Spinal cord (tissue), 10 donors: ENCODE data around the gene GUCA2A. TPM values are rescaled to one million over a fixed set of nuclear protein-coding genes. Genes with fewer than 3 reads are reported as not detected.

Source experiments
- DNase-seq, 6 donors: peaks; one replicate each; pipeline versions ENCODE4 v3.0.0 to v3.0.0-alpha.2; 2013 to 2015; ENCODE audit warnings: low spot score in 6 of 6, low read depth in 4 of 6
- H3K27ac ChIP-seq: one replicate; pipeline ENCODE4 v1.5.1; 2013; ENCODE audit warnings: low read depth, low read length, control low read depth
- H3K27me3 ChIP-seq: one replicate; pipeline ENCODE4 v1.6.1; 2013; ENCODE audit warnings: low read length; ENCODE audit not compliant: control insufficient read depth, insufficient read depth
- H3K36me3 ChIP-seq: one replicate; pipeline ENCODE4 v1.6.1; 2013; ENCODE audit warnings: low read length; ENCODE audit not compliant: control insufficient read depth, insufficient read depth
- H3K4me1 ChIP-seq: one replicate; pipeline ENCODE4 v1.6.1; 2013; ENCODE audit warnings: low read length; ENCODE audit not compliant: control insufficient read depth, insufficient read depth
- H3K4me3 ChIP-seq: one replicate; pipeline ENCODE4 v1.5.1; 2013; ENCODE audit warnings: low read depth, low read length, control low read depth
- H3K9me3 ChIP-seq: one replicate; pipeline ENCODE4 v1.6.1; 2013; ENCODE audit warnings: low read length; ENCODE audit not compliant: control insufficient read depth, insufficient read depth
- WGBS: methylation state at CpG from one replicate; pipeline ENCODE4 v1.1.5; 2013; ENCODE audit warnings: missing lambda C conversion rate; ENCODE audit not compliant: insufficient coverage; 5-methylcytosine and 5-hydroxymethylcytosine counted together
- polyA plus RNA-seq, 2 donors: library from polyadenylated mRNA; unstranded; fragments of 120-200 nt; gene quantifications; one replicate each; pipeline ENCODE4 v1.2.1, GENCODE V29; 2013; ENCODE audit not compliant: insufficient read length in 2 of 2
- total RNA-seq, 2 donors: library from RNA; depleted of rRNA in 1 of 2; stranded (reverse); fragments of 120-200 nt in 1 of 2; fragments of >200 nt in 1 of 2; gene quantifications; one replicate each; pipeline versions ENCODE4 v1.2.3 to v1.2.4, GENCODE V29; 2013 to 2014
- donor health status: healthy.

Gene GUCA2A
- total and polyA plus RNA-seq, 4 donors: not detected

GRCh38 chr1:42158189-42158588, 6.4 kb downstream of the GUCA2A start:
- H3K4me1 ChIP-seq: no peaks in the 10 kb centered on the region
- H3K4me3 ChIP-seq: no peak overlapping the region

GRCh38 chr1:42157667-42158066, 6.9 kb downstream of the GUCA2A start:
- WGBS: 64% methylated on average over 7 of the region's 7 CpGs
- Histone ChIP-seq H3K4me3 (no peak overlapping the region), H3K27me3 (no peaks in the 10 kb centered on the region), H3K36me3 (no peaks in the 10 kb centered on the region), H3K27ac (no peak overlapping the region), H3K9me3 (peaks cover 2% of the 10 kb centered on the region), H3K4me1 (no peaks in the 10 kb centered on the region)
- no peak for DNase-seq

More at GRCh38 chr1:42158189-42158588, 6.4 kb downstream of the GUCA2A start:
- no CpG with 5 or more reads among the region's 2 CpGs for WGBS
- DNase-seq: no peak
- Histone ChIP-seq H3K27me3 (no peaks in the 10 kb centered on the region), H3K9me3 (peaks cover 2% of the 10 kb centered on the region), H3K27ac (no peak overlapping the region), H3K36me3 (no peaks in the 10 kb centered on the region)

GRCh38 chr1:42155362-42155761, 9.2 kb downstream of the GUCA2A start:
- WGBS: 86% methylated on average over 10 of the region's 12 CpGs
- no peak for DNase-seq
- H3K4me1 ChIP-seq: no peaks in the 10 kb centered on the region

GRCh38 chr1:42154685-42155084, 9.9 kb downstream of the GUCA2A start:
- no peaks in the 10 kb centered on the region for H3K9me3 ChIP-seq
- no peak overlapping the region for H3K4me3 ChIP-seq
- 88% methylated on average over 13 of the region's 13 CpGs for WGBS
- no peaks in the 10 kb centered on the region for H3K4me1 ChIP-seq
- DNase-seq: no peak
- H3K27me3 ChIP-seq: peaks cover 2% of the 10 kb centered on the region
- H3K27ac ChIP-seq: no peak overlapping the region
- no peaks in the 10 kb centered on the region for H3K36me3 ChIP-seq

More at GRCh38 chr1:42155362-42155761, 9.2 kb downstream of the GUCA2A start:
- Histone ChIP-seq H3K36me3 (no peaks in the 10 kb centered on the region), H3K27ac (no peak overlapping the region), H3K4me3 (no peak overlapping the region), H3K27me3 (peaks cover 2% of the 10 kb centered on the region), H3K9me3 (no peaks in the 10 kb centered on the region)

- Histone ChIP-seq H3K9me3 (no peaks in the 10 kb centered on the region), H3K36me3 (no peaks in the 10 kb centered on the region), H3K27me3 (peaks cover 4% of the 10 kb centered on the region), H3K4me3 (no peak overlapping the region), H3K4me1 (no peaks in the 10 kb centered on the region), H3K27ac (no peak overlapping the region)
- no peak for DNase-seq
- 67% methylated on average over 1 of the region's 6 CpGs for WGBS
These were observed 10.9 kb downstream of the GUCA2A start for GRCh38 chr1:42153624-42154023.

- Histone ChIP-seq H3K9me3 (no peaks in the 10 kb centered on the region), H3K4me1 (no peaks in the 10 kb centered on the region), H3K36me3 (no peaks in the 10 kb centered on the region), H3K4me3 (no peak within 1 kb of the TSS), H3K27me3 (peaks cover 6% of the 10 kb centered on the region), H3K27ac (no peak within 1 kb of the TSS)
- 80% methylated on average over 9 of the region's 12 CpGs for WGBS
- no peak for DNase-seq
These were observed 11.5 kb downstream of the GUCA2A start, which contains the start of gene GUCA2B for GRCh38 chr1:42152907-42153600. GUCA2B (plus strand) TSS chr1:42153410; CDS start chr1:42153451, 41 bp downstream.

- no peaks in the 10 kb centered on the region for H3K36me3 ChIP-seq
- DNase-seq: no peak
- no peaks in the 10 kb centered on the region for H3K9me3 ChIP-seq
- H3K4me3 ChIP-seq: no peak overlapping the region
- H3K4me1 ChIP-seq: no peaks in the 10 kb centered on the region
- 80% methylated on average over 3 of the region's 3 CpGs for WGBS
- no peak overlapping the region for H3K27ac ChIP-seq
- peaks cover 6% of the 10 kb centered on the region for H3K27me3 ChIP-seq
These were observed 12.4 kb downstream of the GUCA2A start for GRCh38 chr1:42152119-42152518.

- Histone ChIP-seq H3K36me3 (no peaks in the 10 kb centered on the region), H3K27me3 (peaks cover 18% of the 10 kb centered on the region), H3K9me3 (no peaks in the 10 kb centered on the region), H3K4me3 (no peak overlapping the region), H3K4me1 (peaks cover 7% of the 10 kb centered on the region), H3K27ac (no peak overlapping the region)
- DNase-seq: no peak
- WGBS: 86% methylated on average over 5 of the region's 5 CpGs
These were observed 13.9 kb downstream of the GUCA2A start for GRCh38 chr1:42150651-42151050.

GRCh38 chr1:42148166-42148565, 16.4 kb downstream of the GUCA2A start:
- peaks cover 18% of the 10 kb centered on the region for H3K4me1 ChIP-seq
- H3K4me3 ChIP-seq: no peak overlapping the region
- DNase-seq: no peak
- no peaks in the 10 kb centered on the region for H3K9me3 ChIP-seq
- no peak overlapping the region for H3K27ac ChIP-seq
- H3K36me3 ChIP-seq: no peaks in the 10 kb centered on the region
- no CpG with 5 or more reads among the region's 1 CpG for WGBS
- peaks cover 31% of the 10 kb centered on the region for H3K27me3 ChIP-seq

- peak in 5 of 6 donors; percentile 24 to 85 (median 31) for DNase-seq
- Histone ChIP-seq H3K4me1 (peaks cover 18% of the 10 kb centered on the region), H3K27ac (no peak overlapping the region), H3K4me3 (no peak overlapping the region), H3K9me3 (no peaks in the 10 kb centered on the region), H3K27me3 (peaks cover 33% of the 10 kb centered on the region), H3K36me3 (no peaks in the 10 kb centered on the region)
- WGBS: 28% methylated on average over 17 of the region's 19 CpGs
These were observed 17.8 kb downstream of the GUCA2A start for GRCh38 chr1:42146626-42147320.
